Neural progenitor cell (in vitro differentiated cells): ENCODE measurements around the gene ZFP90. TPM values are rescaled to one million over a fixed set of nuclear protein-coding genes. Genes with fewer than 3 reads are reported as not detected.

Experiments
- DNase-seq: peaks from one replicate; pipeline ENCODE4 v3.0.0-alpha.2; 2016; ENCODE audit warnings: low spot score
- H2AFZ ChIP-seq: fragments of 200-600 bp; sonication (generic); replicated peaks from 2 replicates; pipeline ENCODE4 v1.6.1; 2016; ENCODE audit warnings: antibody characterized with exemption
- H3F3A ChIP-seq: fragments of 200-600 bp; sonication (generic); 2 replicates; pipeline ENCODE4 v1.6.1; 2016; ENCODE audit warnings: antibody characterized with exemption, low read depth
- H3K27ac ChIP-seq: fragments of 200-600 bp; sonication (generic); 2 replicates; pipeline ENCODE4 v1.5.1; 2016; ENCODE audit warnings: mild to moderate bottlenecking
- H3K27me3 ChIP-seq: fragments of 200-600 bp; sonication (generic); 2 replicates; pipeline ENCODE4 v1.6.1; 2016; ENCODE audit warnings: mild to moderate bottlenecking, moderate library complexity
- H3K36me3 ChIP-seq: fragments of 200-600 bp; sonication (generic); 2 replicates; pipeline ENCODE4 v1.5.1; 2016
- H3K4me1 ChIP-seq: fragments of 200-600 bp; sonication (generic); 2 replicates; pipeline ENCODE4 v1.6.1; 2016; ENCODE audit warnings: mixed run types
- H3K4me2 ChIP-seq: fragments of 200-600 bp; sonication (generic); 2 replicates; pipeline ENCODE4 v1.6.1; 2016
- H3K4me3 ChIP-seq: fragments of 200-600 bp; sonication (generic); 2 replicates; pipeline ENCODE4 v1.5.1; 2016
- H3K79me2 ChIP-seq: fragments of 200-600 bp; sonication (generic); 2 replicates; pipeline ENCODE4 v1.6.1; 2016; ENCODE audit warnings: low read depth
- H3K9ac ChIP-seq: fragments of 200-600 bp; sonication (generic); 2 replicates; pipeline ENCODE4 v1.6.1; 2016
- H3K9me3 ChIP-seq: fragments of 200-600 bp; sonication (generic); 2 replicates; pipeline ENCODE4 v1.5.1; 2016; ENCODE audit warnings: low read depth
- H4K20me1 ChIP-seq: fragments of 200-600 bp; sonication (generic); 2 replicates; pipeline ENCODE4 v1.6.1; 2016; ENCODE audit warnings: low read depth
- H3K27ac Mint-ChIP-seq: 3 replicates; pipeline ENCODE4 v1.8.0; 2021; ENCODE audit warnings: mixed read lengths
- H3K27me3 Mint-ChIP-seq: 2 replicates; pipeline ENCODE4 v1.8.0; 2022; ENCODE audit warnings: low read depth, mild to moderate bottlenecking, inconsistent platforms, moderate library complexity, mixed read lengths; ENCODE audit not compliant: insufficient read depth
- H3K36me3 Mint-ChIP-seq: 3 replicates; pipeline ENCODE4 v1.8.0; 2021; ENCODE audit warnings: mixed read lengths
- H3K4me1 Mint-ChIP-seq: 3 replicates; pipeline ENCODE4 v1.8.0; 2021; ENCODE audit warnings: mixed read lengths
- H3K4me3 Mint-ChIP-seq: 3 replicates; pipeline ENCODE4 v1.8.0; 2021; ENCODE audit warnings: mild to moderate bottlenecking, moderate library complexity, mixed read lengths
- H3K9me3 Mint-ChIP-seq: 3 replicates; pipeline ENCODE4 v1.8.0; 2020; ENCODE audit warnings: mixed read lengths
- CTCF ChIP-seq: fragments of 200-600 bp; sonication (generic); IDR thresholded peaks from 2 replicates; pipeline ENCODE4 v1.5.1; 2017; ENCODE audit warnings: antibody characterized with exemption, mild to moderate bottlenecking
- EZH2 ChIP-seq: fragments of 200-600 bp; sonication (generic); IDR thresholded peaks from 2 replicates; pipeline ENCODE4 v1.6.1; 2017; ENCODE audit warnings: antibody characterized with exemption, mild to moderate bottlenecking, moderate library complexity
- EZH2phosphoT487 ChIP-seq: fragments of 200-600 bp; sonication (generic); IDR thresholded peaks from 2 replicates; pipeline ENCODE4 v1.6.1; 2017; ENCODE audit warnings: antibody characterized with exemption
- total RNA-seq: library from RNA; depleted of rRNA; stranded (reverse); fragments of >200 nt; gene quantifications from 2 replicates; pipeline ENCODE4 v1.2.3, GENCODE V29; 2015; ENCODE audit warnings: low replicate concordance

Gene ZFP90
- total RNA-seq, 1 donor from 2014 or later, result 63.6 TPM

GRCh38 chr16:68574479-68574878, 35.4 kb downstream of the ZFP90 start:
- Mint-ChIP-seq H3K27me3 (peaks cover 6% of the 10 kb centered on the region), H3K9me3 (peaks cover 80% of the 10 kb centered on the region), H3K4me3 (no peak overlapping the region), H3K36me3 (peaks cover 52% of the 10 kb centered on the region), H3K27ac (no peak overlapping the region), H3K4me1 (no peaks in the 10 kb centered on the region)
- Histone ChIP-seq H3K36me3 (no peaks in the 10 kb centered on the region), H4K20me1 (no peaks in the 10 kb centered on the region), H3K4me2 (no peak overlapping the region), H3K9me3 (peaks cover 12% of the 10 kb centered on the region), H3K27ac (no peak overlapping the region), H3K79me2 (no peaks in the 10 kb centered on the region), H3K9ac (no peak overlapping the region), H3K4me1 (no peaks in the 10 kb centered on the region), H3K27me3 (no peaks in the 10 kb centered on the region), H3K4me3 (no peak overlapping the region), H2AFZ (no peak overlapping the region), H3F3A (no peaks in the 10 kb centered on the region)
- DNase-seq, result no peak
- no peak for TF ChIP-seq CTCF
- no peak for TF ChIP-seq EZH2
- no peak for TF ChIP-seq EZH2phosphoT487

GRCh38 chr16:68575082-68575481, 36.0 kb downstream of the ZFP90 start:
- H3K27ac ChIP-seq, result no peak overlapping the region
- TF ChIP-seq EZH2phosphoT487 (no peak), CTCF (no peak), EZH2 (no peak)
- no peak overlapping the region for H3K4me2 ChIP-seq
- no peak overlapping the region for H3K9ac ChIP-seq
- DNase-seq, result no peak
- no peaks in the 10 kb centered on the region for H4K20me1 ChIP-seq
- no peaks in the 10 kb centered on the region for H3K27me3 ChIP-seq
- no peak overlapping the region for H3K4me3 Mint-ChIP-seq
- H3K27me3 Mint-ChIP-seq, result peaks cover 5% of the 10 kb centered on the region
- H3K4me1 ChIP-seq, result no peaks in the 10 kb centered on the region
- H3K9me3 Mint-ChIP-seq, result peaks cover 75% of the 10 kb centered on the region
- no peak overlapping the region for H3K4me3 ChIP-seq
- H3K36me3 Mint-ChIP-seq, result peaks cover 47% of the 10 kb centered on the region
- H3K9me3 ChIP-seq, result peaks cover 12% of the 10 kb centered on the region
- H3F3A ChIP-seq, result no peaks in the 10 kb centered on the region
- H3K4me1 Mint-ChIP-seq, result no peaks in the 10 kb centered on the region
- no peak overlapping the region for H3K27ac Mint-ChIP-seq
- H3K36me3 ChIP-seq, result no peaks in the 10 kb centered on the region
- H2AFZ ChIP-seq, result no peak overlapping the region
- H3K79me2 ChIP-seq, result no peaks in the 10 kb centered on the region

GRCh38 chr16:68577352-68577853, 38.3 kb downstream of the ZFP90 start:
- Mint-ChIP-seq H3K4me3 (no peak overlapping the region), H3K4me1 (no peaks in the 10 kb centered on the region), H3K9me3 (peaks cover 65% of the 10 kb centered on the region), H3K27ac (no peak overlapping the region), H3K27me3 (peaks cover 5% of the 10 kb centered on the region), H3K36me3 (peaks cover 34% of the 10 kb centered on the region)
- Histone ChIP-seq H3K4me1 (no peaks in the 10 kb centered on the region), H3K9me3 (peaks cover 12% of the 10 kb centered on the region), H3K9ac (no peak overlapping the region), H3K4me2 (no peak overlapping the region), H3F3A (no peaks in the 10 kb centered on the region), H2AFZ (no peak overlapping the region), H3K27me3 (no peaks in the 10 kb centered on the region), H3K27ac (no peak overlapping the region), H3K79me2 (no peaks in the 10 kb centered on the region), H3K4me3 (no peak overlapping the region), H4K20me1 (no peaks in the 10 kb centered on the region), H3K36me3 (no peaks in the 10 kb centered on the region)
- DNase-seq, result no peak
- TF ChIP-seq EZH2phosphoT487 (no peak), CTCF (no peak), EZH2 (no peak)
